CD4-positive, CD25-positive, alpha-beta regulatory T cell (primary cell): ENCODE data around the gene TPPP2. TPM values are rescaled to one million over a fixed set of nuclear protein-coding genes. Genes with fewer than 3 reads are reported as not detected.

Source experiments
- ATAC-seq, 2 donors: fragments of 150-1000 bp; cut with Tn5 transposase; one replicate each; pipeline ENCODE4 v1.10.0; 2021; ENCODE audit warnings: low read depth in 2 of 2, moderate number of reproducible peaks in 2 of 2, moderate library complexity in 1 of 2
- DNase-seq, 3 donors: peaks; one replicate each; pipeline versions ENCODE4 v3.0.0 to v3.0.0-alpha.2; 2012 to 2022; ENCODE audit warnings: mixed read lengths in 1 of 3
- H3K27ac ChIP-seq: one replicate; pipeline ENCODE4 v1.7.0; 2013; ENCODE audit warnings: mild to moderate bottlenecking, low read length; ENCODE audit not compliant: insufficient read depth, poor library complexity, severe bottlenecking
- H3K27me3 ChIP-seq: one replicate; pipeline ENCODE4 v1.7.0; 2013; ENCODE audit warnings: low read length; ENCODE audit not compliant: control insufficient read depth, insufficient read depth
- H3K36me3 ChIP-seq: one replicate; pipeline ENCODE4 v1.7.0; 2013; ENCODE audit warnings: mild to moderate bottlenecking, low read length, moderate library complexity; ENCODE audit not compliant: control insufficient read depth, insufficient read depth
- H3K4me1 ChIP-seq: 2 replicates; pipeline ENCODE4 v1.7.0; 2013; ENCODE audit warnings: mild to moderate bottlenecking, low read length; ENCODE audit not compliant: insufficient read depth, control insufficient read depth, poor library complexity, severe bottlenecking
- H3K4me3 ChIP-seq: one replicate; pipeline ENCODE4 v1.7.0; 2013; ENCODE audit warnings: low read depth, mild to moderate bottlenecking, low read length, moderate library complexity
- H3K9me3 ChIP-seq, 2 experiments: 1 replicate in 1 of 2; 2 replicates in 1 of 2; pipeline ENCODE4 v1.7.0; 2013; ENCODE audit warnings: low read length in 2 of 2, mild to moderate bottlenecking in 1 of 2, moderate library complexity in 1 of 2; ENCODE audit not compliant: control insufficient read depth in 2 of 2
- H3K27ac Mint-ChIP-seq, 3 donors: one replicate each; pipeline ENCODE4 v1.8.0; 2020 to 2022; ENCODE audit warnings: mild to moderate bottlenecking in 3 of 3, mixed read lengths in 3 of 3, moderate library complexity in 2 of 3
- H3K27me3 Mint-ChIP-seq: one replicate; pipeline ENCODE4 v1.8.0; 2022; ENCODE audit warnings: mild to moderate bottlenecking, mixed read lengths
- H3K36me3 Mint-ChIP-seq: one replicate; pipeline ENCODE4 v1.8.0; 2020; ENCODE audit warnings: mixed read lengths
- H3K4me1 Mint-ChIP-seq, 4 donors: one replicate each; pipeline ENCODE4 v1.8.0; 2020 to 2022; ENCODE audit warnings: mixed read lengths in 4 of 4, mild to moderate bottlenecking in 1 of 4
- H3K4me3 Mint-ChIP-seq, 4 donors: one replicate each; pipeline ENCODE4 v1.8.0; 2020 to 2022; ENCODE audit warnings: mild to moderate bottlenecking in 4 of 4, mixed read lengths in 4 of 4, moderate library complexity in 3 of 4
- H3K9me3 Mint-ChIP-seq, 7 donors: one replicate each; pipeline ENCODE4 v1.8.0; 2020 to 2022; ENCODE audit warnings: mixed read lengths in 7 of 7, mild to moderate bottlenecking in 3 of 7, moderate library complexity in 2 of 7
- polyA plus RNA-seq, 4 donors: library from polyadenylated mRNA; unstranded; fragments of 300-500 nt; fragmentation: Illumina TruSeq; gene quantifications; one replicate each; pipeline ENCODE4 v1.2.3, GENCODE V29; 2021
- total RNA-seq: library from RNA; stranded (reverse); gene quantifications from one replicate; pipeline ENCODE4 v1.2.3, GENCODE V29; 2022

Gene TPPP2
- total and polyA plus RNA-seq, 5 donors from 2014 or later: not detected

GRCh38 chr14:21032326-21033132 lies 2.5 kb downstream of the TPPP2 start:
- no peaks in the 10 kb centered on the region for H3K4me1 ChIP-seq
- ATAC-seq (no peak), DNase-seq (no peak)
- H3K9me3 Mint-ChIP-seq: peaks cover 0 to 1% (median 0%) of the 10 kb centered on the region in 7 donors
- no peaks in the 10 kb centered on the region for H3K36me3 Mint-ChIP-seq
- no peak overlapping the region for H3K4me3 Mint-ChIP-seq
- no peaks in the 10 kb centered on the region for H3K36me3 ChIP-seq
- no peak overlapping the region for H3K4me3 ChIP-seq
- H3K4me1 Mint-ChIP-seq: no peaks in the 10 kb centered on the region
- H3K27me3 Mint-ChIP-seq: peaks cover 22% of the 10 kb centered on the region
- no peak overlapping the region for H3K27ac Mint-ChIP-seq
- H3K27me3 ChIP-seq: no peaks in the 10 kb centered on the region
- no peaks in the 10 kb centered on the region for H3K9me3 ChIP-seq
- no peak overlapping the region for H3K27ac ChIP-seq

DNA sequence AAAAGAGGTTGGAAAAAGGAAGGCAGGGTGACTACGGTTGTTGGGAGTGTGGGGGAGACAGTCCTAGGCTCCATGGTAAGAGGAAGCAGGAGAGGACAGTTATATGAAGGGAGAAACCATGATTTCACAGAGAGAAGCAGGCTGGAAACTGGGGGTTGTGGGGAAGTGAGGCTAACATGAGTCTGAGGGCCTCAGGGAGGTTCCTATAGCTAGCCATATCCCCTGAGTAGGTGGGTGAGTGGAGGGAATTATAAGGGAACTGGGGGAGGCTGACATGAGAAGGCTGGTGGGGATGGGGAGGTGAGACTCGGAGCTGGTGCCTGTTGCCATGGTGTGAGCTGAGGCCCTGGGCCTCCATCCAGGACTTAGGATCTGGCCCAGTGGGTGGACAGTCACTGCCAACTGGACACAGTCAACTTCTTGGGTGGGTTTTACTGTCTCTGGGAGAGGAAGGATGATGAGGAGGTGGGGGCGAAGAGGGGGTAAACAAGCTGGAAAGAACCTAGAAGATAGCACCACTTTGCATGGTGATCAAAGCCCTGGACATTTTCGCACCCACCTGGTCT lies 3.2 kb downstream of the TPPP2 start:
- H3K36me3 Mint-ChIP-seq: no peaks in the 10 kb centered on the region
- no peak overlapping the region for H3K27ac Mint-ChIP-seq
- H3K27me3 Mint-ChIP-seq: peaks cover 22% of the 10 kb centered on the region
- no peaks in the 10 kb centered on the region for H3K4me1 Mint-ChIP-seq
- DNase-seq: no peak
- Histone ChIP-seq H3K9me3 (no peaks in the 10 kb centered on the region), H3K36me3 (no peaks in the 10 kb centered on the region), H3K4me3 (no peak overlapping the region), H3K27ac (no peak overlapping the region), H3K4me1 (no peaks in the 10 kb centered on the region), H3K27me3 (peaks cover 3% of the 10 kb centered on the region)
- peaks cover 0 to 1% (median 0%) of the 10 kb centered on the region in 7 donors for H3K9me3 Mint-ChIP-seq
- H3K4me3 Mint-ChIP-seq: no peak overlapping the region
- no peak for ATAC-seq

GRCh38 chr14:21034707-21035106 lies 4.7 kb downstream of the TPPP2 start, which contains the start of gene RNASE13:
RNASE13 (minus strand) TSS chr14:21034807; CDS start chr14:21034288, 519 bp downstream.
- ATAC-seq: no peak
- peaks cover 22% of the 10 kb centered on the region for H3K27me3 Mint-ChIP-seq
- H3K4me3 Mint-ChIP-seq: no peak within 1 kb of the TSS
- H3K27ac Mint-ChIP-seq: no peak within 1 kb of the TSS
- Histone ChIP-seq H3K9me3 (no peaks in the 10 kb centered on the region), H3K27ac (no peak within 1 kb of the TSS), H3K27me3 (peaks cover 3% of the 10 kb centered on the region), H3K4me3 (no peak within 1 kb of the TSS), H3K4me1 (no peaks in the 10 kb centered on the region), H3K36me3 (no peaks in the 10 kb centered on the region)
- no peak for DNase-seq
- H3K36me3 Mint-ChIP-seq: no peaks in the 10 kb centered on the region
- no peaks in the 10 kb centered on the region for H3K4me1 Mint-ChIP-seq
- H3K9me3 Mint-ChIP-seq: peaks cover 0 to 1% (median 0%) of the 10 kb centered on the region in 7 donors

DNA sequence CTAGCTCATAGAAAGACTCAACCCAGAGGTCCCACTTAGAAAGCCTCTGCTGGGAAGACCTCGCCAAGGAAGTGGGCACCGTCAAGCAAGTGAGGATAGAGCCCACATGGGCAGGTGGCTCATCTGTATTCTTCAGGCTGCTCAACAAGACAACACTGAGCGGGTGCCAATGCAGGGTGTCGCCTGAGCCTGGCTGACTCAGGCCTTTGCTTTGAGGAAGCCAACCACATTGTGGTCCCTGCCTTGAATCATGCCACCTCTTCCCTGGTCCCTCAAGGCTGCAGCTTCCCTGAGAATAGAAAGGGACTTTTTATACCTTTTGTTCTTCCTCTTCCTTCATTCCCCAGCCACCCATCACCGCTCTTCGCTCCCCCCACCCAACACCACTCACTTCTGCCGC lies 6.7 kb downstream of the TPPP2 start:
- Mint-ChIP-seq H3K9me3 (peaks cover 0 to 1% (median 0%) of the 10 kb centered on the region in 7 donors), H3K4me1 (no peaks in the 10 kb centered on the region), H3K36me3 (no peaks in the 10 kb centered on the region), H3K4me3 (no peak overlapping the region), H3K27me3 (peaks cover 14% of the 10 kb centered on the region), H3K27ac (peak overlapping the region in 1 of 3 donors; percentile 50)
- Histone ChIP-seq H3K36me3 (no peaks in the 10 kb centered on the region), H3K27me3 (peaks cover 3% of the 10 kb centered on the region), H3K4me3 (no peak overlapping the region), H3K4me1 (no peaks in the 10 kb centered on the region), H3K9me3 (no peaks in the 10 kb centered on the region), H3K27ac (no peak overlapping the region)
- DNase-seq (no peak), ATAC-seq (peak in 1 of 2 donors; percentile 29)

GRCh38 chr14:21037156-21037555 lies 7.1 kb downstream of the TPPP2 start:
- Histone ChIP-seq H3K4me1 (no peaks in the 10 kb centered on the region), H3K27me3 (peaks cover 3% of the 10 kb centered on the region), H3K27ac (no peak overlapping the region), H3K36me3 (no peaks in the 10 kb centered on the region), H3K4me3 (no peak overlapping the region), H3K9me3 (no peaks in the 10 kb centered on the region)
- no peak for DNase-seq
- no peak for ATAC-seq
- no peaks in the 10 kb centered on the region for H3K36me3 Mint-ChIP-seq
- H3K9me3 Mint-ChIP-seq: peaks cover 0 to 1% (median 0%) of the 10 kb centered on the region in 7 donors
- no peak overlapping the region for H3K27ac Mint-ChIP-seq
- H3K27me3 Mint-ChIP-seq: peaks cover 14% of the 10 kb centered on the region
- H3K4me1 Mint-ChIP-seq: no peaks in the 10 kb centered on the region
- no peak overlapping the region for H3K4me3 Mint-ChIP-seq

- ATAC-seq (no peak), DNase-seq (no peak)
- Mint-ChIP-seq H3K4me1 (no peaks in the 10 kb centered on the region), H3K9me3 (peaks cover 0 to 1% (median 0%) of the 10 kb centered on the region in 7 donors), H3K36me3 (no peaks in the 10 kb centered on the region), H3K27ac (no peak overlapping the region), H3K4me3 (no peak overlapping the region), H3K27me3 (peaks cover 9% of the 10 kb centered on the region)
- H3K36me3 ChIP-seq: no peaks in the 10 kb centered on the region
- H3K27ac ChIP-seq: no peak overlapping the region
- no peaks in the 10 kb centered on the region for H3K4me1 ChIP-seq
- H3K27me3 ChIP-seq: peaks cover 3% of the 10 kb centered on the region
- no peak overlapping the region for H3K4me3 ChIP-seq
- H3K9me3 ChIP-seq: no peaks in the 10 kb centered on the region
Measured at GRCh38 chr14:21038441-21039422, 8.7 kb downstream of the TPPP2 start.

DNA sequence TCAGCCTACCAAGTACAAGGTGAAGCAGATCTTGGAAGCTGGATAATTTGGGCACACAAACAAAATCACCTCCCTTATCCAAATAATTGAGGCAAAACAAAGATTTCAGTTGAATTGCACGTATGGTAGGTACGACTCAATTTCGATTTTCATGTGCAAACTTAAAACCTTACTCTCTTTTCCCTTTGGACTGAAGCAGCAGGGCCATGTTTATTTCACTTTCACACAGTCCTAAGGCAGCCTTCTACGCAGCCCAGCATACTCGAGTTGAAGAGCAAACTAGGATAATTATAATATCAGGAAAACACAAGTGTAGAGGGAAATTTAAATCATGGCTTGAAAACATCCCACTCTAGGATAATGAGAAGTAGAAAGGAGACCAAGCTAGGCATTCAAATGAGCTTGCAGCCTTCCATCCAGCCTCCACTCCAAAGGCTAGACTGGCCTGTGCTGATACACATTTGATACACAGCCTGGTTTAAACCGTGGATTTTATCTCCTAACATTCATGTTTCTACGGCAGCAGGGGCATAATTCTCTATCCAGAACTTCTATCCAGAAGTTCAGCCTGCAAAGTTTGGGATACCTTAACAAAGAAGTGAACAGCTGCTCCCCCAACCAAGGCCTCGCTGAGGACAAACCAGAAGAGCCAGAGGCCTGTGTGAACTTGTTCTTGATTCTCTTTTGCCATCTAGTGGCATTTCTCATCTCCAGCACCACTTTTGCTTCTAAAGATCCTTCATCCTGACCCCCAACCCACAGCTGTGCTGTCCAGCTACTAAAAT lies 9.8 kb downstream of the TPPP2 start:
- peaks cover 4% of the 10 kb centered on the region for H3K27me3 ChIP-seq
- Mint-ChIP-seq H3K4me3 (no peak overlapping the region), H3K9me3 (peaks cover 0 to 1% (median 0%) of the 10 kb centered on the region in 7 donors), H3K36me3 (no peaks in the 10 kb centered on the region), H3K27ac (peak overlapping the region in 1 of 3 donors; percentile 33), H3K4me1 (peaks cover 0 to 7% (median 3%) of the 10 kb centered on the region in 4 donors), H3K27me3 (peaks cover 12% of the 10 kb centered on the region)
- peaks cover 4% of the 10 kb centered on the region for H3K4me1 ChIP-seq
- no peak overlapping the region for H3K27ac ChIP-seq
- no peaks in the 10 kb centered on the region for H3K9me3 ChIP-seq
- ATAC-seq (peak in 1 of 2 donors; percentile 42), DNase-seq (peak in 2 of 3 donors; percentile 44 to 47)
- no peak overlapping the region for H3K4me3 ChIP-seq
- no peaks in the 10 kb centered on the region for H3K36me3 ChIP-seq
